HG03521 (cell line): ENCODE results near the gene KCNQ5.

Experiments used
- ATAC-seq: cut with Tn5 transposase; IDR thresholded peaks from one replicate; pipeline ENCODE4 v1.9.1; 2021; ENCODE audit warnings: mild to moderate bottlenecking, moderate library complexity; ENCODE audit not compliant: unreplicated experiment

KCNQ5 gene

DNA sequence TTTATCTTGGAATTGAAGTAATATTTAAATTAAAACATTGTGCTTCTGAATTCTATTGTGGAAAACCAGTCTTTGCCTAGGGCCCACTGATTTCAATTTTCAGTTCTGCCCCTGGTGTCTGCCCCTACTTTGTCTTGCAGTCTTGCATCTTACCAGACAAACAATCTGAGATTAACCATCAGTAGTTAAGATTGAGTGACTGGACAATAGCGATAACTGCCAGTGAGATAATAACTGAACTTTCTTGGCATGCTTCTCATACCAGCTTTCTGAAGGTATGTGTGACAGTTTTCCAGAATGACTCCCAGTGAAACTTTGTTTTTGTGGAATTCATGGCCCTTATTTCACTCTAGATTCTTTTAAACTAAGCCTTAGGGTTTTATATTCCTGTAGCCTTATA is 53.5 kb downstream of the KCNQ5 start:
- ATAC-seq = no peak

DNA sequence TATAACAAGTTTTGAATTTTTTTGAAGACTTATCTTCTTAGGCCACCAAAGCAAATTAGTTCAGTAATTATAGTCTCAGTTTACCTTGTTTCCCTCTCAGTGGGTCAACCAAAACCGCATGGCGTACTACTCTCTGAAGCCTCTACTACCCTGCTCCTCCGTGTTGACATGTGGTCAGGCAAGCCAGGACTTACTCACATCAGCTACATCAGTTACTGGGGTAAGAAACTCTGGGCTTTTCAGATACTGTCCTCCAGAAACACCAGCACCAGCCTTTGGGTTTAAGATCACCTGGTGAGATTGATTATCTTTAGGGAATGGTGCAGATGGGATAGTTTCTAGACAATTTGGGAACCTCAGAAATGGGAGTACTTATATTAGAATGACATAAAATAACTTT is 55.1 kb downstream of the KCNQ5 start:
- no peak for ATAC-seq

DNA sequence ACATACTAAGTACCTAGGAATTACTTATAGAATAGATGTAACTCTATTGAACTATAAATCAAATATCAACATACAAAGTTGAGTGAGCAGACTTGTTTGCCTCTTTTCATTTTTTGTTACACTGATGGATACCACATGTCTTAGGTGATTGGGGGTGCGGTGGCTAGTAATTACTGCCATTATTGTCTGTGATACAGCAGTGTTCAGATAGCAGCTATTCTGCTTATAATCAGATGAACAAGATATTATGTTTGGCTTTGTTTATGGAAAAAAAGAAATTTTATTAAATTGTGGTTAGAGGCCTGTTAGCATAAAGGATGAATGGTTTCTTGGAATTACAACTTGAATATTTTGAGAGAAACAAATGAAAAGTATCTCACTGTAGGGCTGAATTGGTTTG is 55.9 kb downstream of the KCNQ5 start:
- ATAC-seq = no peak

DNA sequence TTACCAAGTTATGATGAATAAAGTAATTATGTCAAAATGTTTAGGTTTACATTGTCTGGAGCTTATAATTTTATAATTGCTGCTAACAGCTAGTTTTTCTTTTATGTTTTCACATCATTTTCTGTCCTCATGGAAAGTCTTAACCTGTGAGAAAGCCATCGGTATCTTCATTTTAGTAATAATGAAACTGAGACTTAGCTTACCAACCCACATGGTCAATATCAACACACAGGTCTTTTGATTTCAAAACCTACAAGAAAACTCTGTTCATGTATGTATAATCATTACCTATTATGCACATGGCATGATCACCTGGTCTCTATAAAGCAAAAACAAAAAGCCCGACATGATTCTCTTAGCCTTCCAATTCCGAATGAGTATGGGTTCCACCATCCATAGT is 61.9 kb downstream of the KCNQ5 start:
- peak; percentile 88 for ATAC-seq

DNA sequence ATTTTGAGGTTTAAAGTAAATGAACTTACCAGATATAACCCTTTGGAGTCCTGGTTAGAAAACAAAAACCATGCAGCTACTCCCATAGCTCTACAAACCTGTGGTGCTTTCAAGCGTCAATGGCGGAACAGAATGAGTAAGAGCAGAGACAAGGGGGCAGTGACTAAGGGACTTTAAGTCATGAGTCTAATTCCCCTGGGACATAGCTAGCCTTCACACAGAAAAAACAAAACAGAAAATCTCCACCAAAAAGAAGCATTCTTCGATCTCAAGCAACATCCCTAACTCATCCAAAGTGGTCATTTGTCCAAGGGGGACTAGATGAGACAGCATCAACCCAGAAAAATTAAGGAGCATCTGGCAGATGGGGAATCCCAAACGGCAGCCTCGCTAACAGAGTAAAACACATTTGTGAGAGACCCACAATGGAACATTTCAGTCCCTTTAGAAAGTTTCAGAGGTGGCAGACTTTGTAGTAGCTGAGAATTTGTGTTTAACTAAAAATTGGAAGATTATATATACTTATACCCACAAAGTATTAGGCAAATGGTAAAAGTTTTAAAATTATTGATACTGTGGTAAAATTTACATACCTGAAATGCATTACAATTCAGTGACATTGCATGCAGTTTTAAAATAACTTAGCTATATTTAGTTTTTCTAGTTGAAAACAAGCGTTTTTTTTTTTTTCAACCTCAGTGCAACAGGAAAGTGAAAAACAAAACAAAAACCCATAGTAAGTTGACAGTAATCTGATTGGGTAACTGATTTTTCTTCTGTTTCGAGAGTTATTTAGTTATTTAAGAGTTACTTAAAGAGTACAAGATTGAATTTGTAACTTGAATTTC is 67.5 kb downstream of the KCNQ5 start:
- peak; percentile 89 for ATAC-seq

DNA sequence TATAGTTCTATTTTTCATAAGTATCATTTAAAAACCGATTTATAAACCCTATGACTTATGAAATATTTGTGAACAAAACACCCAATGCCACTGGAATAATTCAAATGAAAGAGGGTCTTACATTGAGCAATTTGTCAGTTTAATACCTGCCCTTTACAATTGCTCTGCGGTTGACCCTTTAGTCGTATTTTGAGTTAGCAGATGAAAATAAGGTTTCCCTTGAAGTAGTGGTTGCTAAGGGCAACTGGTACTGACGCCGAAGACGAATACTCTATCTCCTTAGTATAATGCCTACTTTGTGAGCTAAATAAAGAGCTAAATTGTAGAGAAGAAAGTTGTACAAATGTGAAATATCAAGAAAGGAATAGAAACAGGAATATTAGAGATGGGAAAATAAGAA is 69.4 kb downstream of the KCNQ5 start:
- no peak for ATAC-seq

DNA sequence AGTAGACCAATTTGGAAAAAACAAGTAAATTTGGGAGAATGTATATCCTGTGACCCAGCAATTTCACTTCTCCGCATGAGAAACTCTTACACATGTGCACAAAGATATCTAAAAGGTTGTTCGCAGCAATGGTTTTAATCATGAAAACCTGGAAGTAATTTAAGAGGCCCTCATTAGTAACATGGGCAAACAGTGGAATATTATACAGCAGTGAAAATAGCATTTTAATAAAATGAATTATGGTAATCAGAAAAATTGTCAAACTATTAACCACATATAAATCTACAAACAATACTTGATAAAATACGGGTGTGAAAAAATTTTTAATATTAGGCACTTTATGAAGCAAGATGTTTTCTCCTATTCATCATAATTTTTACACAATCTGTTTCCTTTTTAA is 74.2 kb downstream of the KCNQ5 start:
- no peak for ATAC-seq

DNA sequence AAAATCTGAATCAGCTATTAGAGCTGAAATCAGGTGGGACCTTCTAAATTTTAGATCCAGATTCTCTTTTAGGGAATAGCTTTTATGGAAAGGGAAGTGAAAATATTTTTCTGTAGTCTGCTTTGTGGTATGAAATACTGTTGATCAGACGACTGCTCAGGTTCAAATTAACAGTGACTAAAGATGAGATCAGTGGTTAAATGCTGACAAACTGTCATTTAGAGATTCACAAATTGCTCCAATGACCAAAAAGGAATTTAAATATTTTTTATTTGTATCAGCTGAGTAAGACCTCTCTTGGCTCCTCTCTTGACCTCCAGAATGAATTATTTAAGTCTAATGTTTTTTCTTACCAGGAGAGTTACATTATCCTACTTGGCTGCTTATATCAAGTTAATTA is 77.3 kb downstream of the KCNQ5 start:
- ATAC-seq = no peak

DNA sequence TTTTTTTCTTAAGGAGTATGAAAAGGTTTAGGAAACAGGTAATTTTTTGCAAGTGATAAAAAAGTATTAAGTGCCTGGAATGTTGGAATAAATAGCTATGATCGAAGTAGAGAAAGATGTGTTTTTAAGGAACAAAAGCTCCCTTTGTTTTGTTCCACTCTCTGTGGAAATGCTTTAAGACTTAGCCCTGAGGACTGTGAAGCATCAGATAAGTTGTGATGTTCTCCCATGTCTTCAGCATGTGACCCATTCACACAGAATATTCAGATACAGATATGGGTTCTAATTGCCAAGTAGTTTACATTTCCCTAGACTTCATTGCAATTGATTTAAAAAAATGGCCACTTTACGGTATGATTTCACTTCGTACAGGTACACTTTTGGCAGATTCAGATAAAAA is 80.6 kb downstream of the KCNQ5 start:
- ATAC-seq = no peak

DNA sequence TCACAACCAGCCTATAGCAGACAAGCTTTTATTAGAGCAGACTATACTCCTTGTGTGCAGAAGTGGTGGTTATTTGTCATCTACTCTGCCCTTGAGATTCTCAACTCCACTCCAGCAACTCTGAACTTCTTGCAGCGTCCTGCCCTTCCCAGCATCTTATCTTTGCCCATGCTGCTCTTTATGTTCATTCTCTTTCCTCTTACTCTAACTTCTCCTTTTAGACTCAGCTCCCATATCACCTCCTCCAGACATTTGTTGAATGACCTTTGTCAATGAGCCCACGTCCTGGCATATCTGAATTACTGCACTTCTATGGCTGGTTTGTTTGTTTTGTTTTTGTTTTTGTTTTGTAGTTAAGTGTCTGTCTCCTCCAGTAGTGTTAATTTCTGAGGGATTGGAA is 81.2 kb downstream of the KCNQ5 start:
- ATAC-seq = no peak

DNA sequence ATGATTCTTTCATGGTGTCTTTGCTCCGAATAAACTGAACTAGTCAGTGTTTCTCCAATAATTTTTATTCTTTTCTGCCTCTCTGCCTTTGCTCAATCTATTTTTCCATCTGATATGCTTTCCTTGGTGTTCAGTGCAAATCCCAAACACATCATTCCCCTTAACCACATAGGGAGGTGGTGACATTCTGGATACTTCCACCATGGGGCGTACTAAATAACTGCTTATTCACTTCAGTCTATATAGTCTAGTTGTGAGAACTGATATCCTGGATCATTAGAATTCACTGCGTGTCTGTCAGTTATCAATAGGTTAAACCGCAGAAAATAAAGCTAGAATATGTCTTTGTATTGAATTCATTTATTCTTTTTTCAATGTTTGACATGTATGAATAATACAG is 83.1 kb downstream of the KCNQ5 start:
- no peak for ATAC-seq

DNA sequence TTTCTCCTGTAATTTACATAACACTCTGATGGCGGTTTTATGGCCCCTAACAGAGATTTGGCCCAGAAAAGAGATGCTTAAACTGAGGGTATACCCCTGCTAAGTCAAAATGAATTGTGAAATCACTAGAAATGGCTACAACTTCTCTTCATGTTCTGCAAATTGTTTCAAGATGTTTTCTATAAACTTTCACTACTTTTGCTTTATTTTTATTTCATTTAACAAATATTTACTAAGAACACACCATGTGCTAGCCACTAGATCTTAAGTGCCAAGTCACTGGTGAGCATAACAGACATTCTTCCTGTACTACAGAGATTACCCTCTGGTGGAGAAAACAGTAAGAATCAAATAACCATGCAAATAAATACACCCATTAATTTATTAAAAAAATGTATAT is 87.6 kb downstream of the KCNQ5 start:
- no peak for ATAC-seq

DNA sequence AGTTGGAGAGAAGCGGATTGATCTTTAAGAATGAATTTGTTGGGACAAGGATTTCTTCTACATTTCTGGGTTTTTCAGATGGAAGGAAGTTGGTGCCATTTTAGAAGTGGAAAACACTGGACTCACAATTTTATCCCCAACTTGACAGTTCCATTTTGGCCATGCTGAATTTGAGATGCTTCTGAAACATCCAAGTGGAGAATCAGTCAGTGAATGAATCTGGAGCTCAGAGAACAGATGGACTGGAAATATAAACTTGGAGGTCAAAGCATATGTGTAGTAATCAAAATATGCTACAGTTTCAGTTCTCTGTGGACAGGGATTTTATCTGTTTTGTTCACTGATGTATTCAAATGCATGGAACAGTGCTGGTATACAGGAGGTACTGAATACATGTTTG is 89.9 kb downstream of the KCNQ5 start:
- no peak for ATAC-seq

DNA sequence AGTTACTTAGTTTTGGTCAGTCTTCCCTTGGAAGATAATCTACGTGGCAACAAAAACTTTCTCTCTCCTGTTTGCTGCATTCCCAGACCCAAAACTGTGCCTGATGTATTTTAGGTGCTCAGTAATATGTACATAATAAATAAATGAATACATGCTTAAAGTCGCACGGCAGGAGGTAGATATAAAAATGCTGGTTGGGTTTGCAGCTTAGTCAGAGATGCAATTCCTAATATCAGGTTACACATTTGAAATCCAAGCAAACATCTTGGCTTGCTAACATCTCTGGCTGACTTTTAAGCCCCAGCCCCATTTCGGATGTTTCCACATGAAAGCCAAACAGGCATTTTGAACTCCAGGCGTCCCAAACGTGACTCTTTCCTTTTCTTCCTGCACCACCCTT is 91.0 kb downstream of the KCNQ5 start:
- no peak for ATAC-seq

DNA sequence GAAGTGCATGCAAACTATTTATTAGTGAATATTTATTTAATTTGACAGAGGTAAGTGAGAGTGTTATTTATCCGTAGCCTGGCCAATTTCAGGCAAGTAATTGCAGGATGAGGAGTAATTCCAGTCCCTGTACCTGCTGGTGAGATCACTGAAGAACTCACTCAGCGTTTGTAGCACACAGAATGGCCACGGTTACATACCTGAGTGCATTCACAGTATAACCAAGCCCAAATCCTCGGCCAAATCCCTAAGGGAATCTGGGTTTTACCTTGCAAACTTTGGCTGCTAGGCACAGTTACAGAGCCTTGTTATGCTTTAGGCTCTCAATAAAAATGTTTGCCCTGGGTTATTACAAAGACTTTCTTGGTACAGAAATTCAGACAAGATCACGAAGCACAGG is 93.3 kb downstream of the KCNQ5 start:
- ATAC-seq = no peak

DNA sequence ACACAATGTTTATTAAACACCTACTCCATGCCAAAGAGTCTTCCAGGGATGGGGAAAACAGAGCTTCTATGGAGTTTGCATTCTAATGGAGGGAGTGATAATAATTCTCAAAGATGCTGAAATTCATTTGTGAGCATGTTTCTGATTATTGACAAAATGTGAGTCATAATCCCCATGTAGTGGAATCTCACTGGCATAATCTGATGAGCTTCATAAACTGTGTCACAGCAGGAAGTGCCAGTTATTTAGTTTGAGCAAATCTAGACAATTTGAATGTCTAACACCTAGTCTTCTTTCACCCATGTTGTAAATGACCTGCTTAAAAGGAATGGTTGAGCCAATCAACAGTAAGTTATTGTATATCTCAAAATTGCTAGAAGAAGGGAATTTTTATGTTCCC is 95.1 kb downstream of the KCNQ5 start:
- no peak for ATAC-seq

DNA sequence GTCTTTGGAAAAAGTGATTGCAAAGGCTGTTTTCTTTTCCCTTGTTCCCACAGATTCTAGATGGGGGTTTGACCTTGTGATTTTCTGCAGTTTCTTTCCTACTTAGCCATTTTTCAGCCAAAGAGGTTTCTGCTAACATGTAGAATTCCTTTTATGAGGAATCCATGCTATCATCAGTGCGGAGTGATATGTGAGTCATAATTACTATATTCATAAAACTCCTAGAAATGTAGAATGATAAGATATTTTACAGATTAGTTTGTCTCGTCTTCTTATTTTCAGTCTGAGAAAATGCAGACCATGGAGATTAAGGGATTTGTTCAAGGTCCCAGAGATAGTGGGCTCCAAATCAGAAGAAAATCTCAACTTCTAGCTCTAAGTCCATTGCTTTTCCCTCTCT is 98.6 kb downstream of the KCNQ5 start:
- no peak for ATAC-seq

DNA sequence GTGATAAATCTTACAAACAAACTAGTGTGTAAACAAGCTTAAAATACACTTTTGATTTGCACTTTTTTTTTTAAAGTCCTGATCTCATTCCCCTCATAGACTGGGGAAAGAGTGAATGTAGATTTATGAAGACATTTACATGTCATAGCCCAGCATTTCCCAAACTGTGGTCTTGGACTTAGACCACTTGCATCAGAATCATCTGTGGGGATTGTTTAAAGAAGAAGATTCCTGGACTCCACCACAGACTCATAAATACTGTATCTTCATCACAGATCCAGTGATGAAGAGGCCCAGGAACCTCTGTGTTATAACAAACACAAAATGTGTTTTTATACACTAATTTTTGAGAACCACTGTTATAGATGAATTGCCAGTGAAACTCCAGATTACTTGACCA is 99.5 kb downstream of the KCNQ5 start:
- ATAC-seq = no peak

DNA sequence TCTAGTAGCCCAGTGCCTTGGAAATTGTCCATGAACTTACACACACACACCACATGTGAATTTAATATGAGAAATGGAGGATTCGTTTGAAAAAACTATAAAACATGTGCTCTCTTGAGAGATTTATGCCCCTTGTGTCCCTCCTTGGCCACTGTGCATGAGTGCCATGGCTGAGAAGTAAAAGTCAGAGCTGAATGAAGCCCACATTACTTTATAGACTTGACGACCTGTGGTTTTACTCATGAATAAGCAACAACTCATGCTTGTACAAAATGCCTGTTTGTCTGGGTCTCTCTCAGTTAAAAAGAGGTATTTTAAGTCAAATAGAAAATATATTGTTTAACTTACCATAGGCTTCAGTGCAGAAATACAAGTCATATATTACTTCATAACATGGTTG is 102.7 kb downstream of the KCNQ5 start:
- peak; percentile 77 for ATAC-seq

DNA sequence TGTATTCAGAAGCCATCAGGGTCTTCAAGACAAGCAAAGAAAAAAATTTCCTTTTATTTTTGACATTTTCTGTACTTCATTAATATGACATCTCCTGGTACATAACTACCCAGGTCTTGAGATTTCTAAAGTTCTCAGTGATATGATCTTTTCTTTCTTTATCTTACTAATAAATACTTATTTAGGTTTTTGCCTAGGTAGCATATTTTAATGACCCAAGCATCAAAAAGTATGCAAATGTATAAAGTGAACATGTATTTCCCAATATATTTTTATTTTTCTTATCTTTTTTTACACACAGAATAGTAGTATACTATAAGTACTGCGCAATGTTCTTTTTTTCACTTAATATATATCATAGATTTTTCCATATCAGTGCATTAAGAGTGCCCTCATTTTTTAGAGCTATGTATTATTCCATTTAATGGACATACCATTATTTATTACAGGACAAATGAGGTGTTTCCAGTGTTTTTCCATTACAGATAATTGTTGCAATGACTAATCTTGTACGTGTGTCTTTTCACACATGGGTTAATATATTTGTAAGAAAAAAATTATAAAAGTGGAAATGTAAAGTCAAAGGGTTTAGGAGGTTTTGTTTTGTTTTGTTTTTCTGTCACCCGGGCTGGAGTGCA is 107.0 kb downstream of the KCNQ5 start:
- ATAC-seq = no peak

DNA sequence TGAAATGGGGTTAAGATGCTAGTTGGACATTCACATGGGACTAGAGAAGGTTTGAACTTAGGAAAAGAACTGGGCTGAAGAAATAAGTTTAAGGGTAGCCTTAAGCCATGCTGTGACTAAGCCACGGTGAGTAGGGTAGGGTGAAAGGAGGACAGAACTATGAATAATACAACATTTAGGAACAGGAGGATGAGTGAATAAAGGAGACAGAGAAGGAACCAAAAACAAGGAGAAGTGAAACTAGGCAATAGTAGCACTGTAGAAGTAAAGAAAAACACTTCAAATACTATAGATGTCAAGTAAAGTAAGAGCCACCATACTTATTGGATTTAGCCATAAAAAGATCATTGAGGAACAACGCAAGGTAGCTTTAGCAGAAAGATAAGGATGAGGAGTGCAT is 111.2 kb downstream of the KCNQ5 start:
- ATAC-seq = no peak

DNA sequence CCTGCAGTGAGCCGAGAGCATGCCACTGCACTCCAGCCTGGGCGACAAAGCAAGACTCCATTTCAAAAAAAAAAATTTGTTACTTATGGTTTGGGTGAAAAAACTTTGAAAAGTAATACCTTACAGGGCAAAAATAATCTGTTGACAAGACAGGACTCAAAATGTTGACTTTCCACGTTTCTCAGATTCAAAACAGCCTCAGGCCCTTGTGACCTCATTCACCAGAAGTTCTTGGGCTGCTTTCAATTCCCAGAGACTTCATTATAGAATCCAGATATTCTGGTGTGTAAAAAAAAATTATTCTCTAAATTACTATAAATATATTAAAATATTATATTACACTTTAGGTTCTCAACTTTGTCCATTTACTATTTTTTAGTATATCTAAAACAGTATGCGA is 116.2 kb downstream of the KCNQ5 start:
- ATAC-seq = no peak

DNA sequence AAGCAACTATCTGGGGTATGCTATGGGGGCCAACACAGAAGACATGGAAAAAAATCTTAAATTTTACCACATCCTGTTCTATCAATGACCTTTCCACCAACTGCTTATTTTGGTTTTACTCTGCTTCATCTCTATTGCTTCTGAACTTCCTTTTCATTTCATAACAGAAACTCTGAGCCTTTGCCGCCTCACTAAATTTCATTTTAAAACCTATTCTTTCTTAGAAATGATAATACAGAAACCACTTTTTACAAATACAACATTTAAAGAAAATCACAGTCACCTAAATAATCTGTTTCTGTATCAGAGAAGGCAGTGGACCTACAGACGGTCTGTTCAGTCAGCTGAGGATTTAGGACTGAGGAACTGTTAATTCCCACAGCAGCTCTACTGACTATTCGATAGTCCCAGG is 117.5 kb downstream of the KCNQ5 start:
- no peak for ATAC-seq
